DMS53 treated with DMSO at 0.1 percent for 48 hours (cell line): Measurements from ENCODE around the gene ABCC11.

Experiments used
- DNase-seq: peaks from one replicate; lab custom pipeline; 2025; ENCODE audit not compliant: unreplicated experiment; lab: John Stamatoyannopoulos, UW

Gene ABCC11

GRCh38 chr16:48133455-48134211 lies 113.7 kb downstream of the ABCC11 start:
- DNase-seq: no peak

GRCh38 chr16:48132696-48133095 lies 114.6 kb downstream of the ABCC11 start:
- DNase-seq: no peak

- DNase-seq: no peak
Observed at GRCh38 chr16:48131201-48131935, 116.0 kb downstream of the ABCC11 start.

- peak; percentile 8 for DNase-seq
Observed at GRCh38 chr16:48129926-48130325, 117.4 kb downstream of the ABCC11 start.

GRCh38 chr16:48128769-48129168 lies 118.6 kb downstream of the ABCC11 start:
- DNase-seq: no peak

- peak; percentile 40 for DNase-seq
Observed at GRCh38 chr16:48126801-48127644, 120.3 kb downstream of the ABCC11 start.

GRCh38 chr16:48125888-48126287 lies 121.5 kb downstream of the ABCC11 start:
- DNase-seq: no peak

- no peak for DNase-seq
Observed at GRCh38 chr16:48124266-48124665, 123.1 kb downstream of the ABCC11 start.

GRCh38 chr16:48123104-48123788 lies 124.1 kb downstream of the ABCC11 start:
- DNase-seq: no peak

GRCh38 chr16:48121276-48121675 lies 126.1 kb downstream of the ABCC11 start:
- DNase-seq: no peak

GRCh38 chr16:48118841-48119240 lies 128.5 kb downstream of the ABCC11 start:
- DNase-seq: no peak

- DNase-seq: no peak
Observed at GRCh38 chr16:48117217-48118105, 129.9 kb downstream of the ABCC11 start.
